ENCODE results near the gene CDKN2A.

Gene CDKN2A

GRCh38 chr9:21995006-21995665 lies 944 bp upstream of the CDKN2A start:
- Histone ChIP-seq H3K4me3 (replicated peaks; ENCODE audit: insufficient read depth, low read length) (peak overlapping the region; percentile 68), H3K27ac (replicated peaks) (peak overlapping the region; percentile 98), H3K27me3 (ENCODE audit: insufficient read depth, poor library complexity, severe bottlenecking) (no peaks in the 10 kb centered on the region)
- peak in 1 of 2 experiments; percentile 88 for DNase-seq (ENCODE audit: low read depth in 1 of 2, low spot score in 1 of 2)
- TF ChIP-seq POLR2AphosphoS5 (IDR thresholded peaks at IDR 0.05; ENCODE audit: low read depth) (peak; percentile 5; the same call in 1 of the 2 replicates), SPI1 (IDR thresholded peaks at IDR 0.05; ENCODE audit: borderline replicate concordance, low read depth) (peak; percentile 42; the same call in 1 of the 2 replicates), REST (IDR thresholded peaks at IDR 0.05; ENCODE audit: insufficient replicate concordance, low read depth) (no peak), GABPA (IDR thresholded peaks at IDR 0.05; ENCODE audit: low read depth) (no peak)

DNA sequence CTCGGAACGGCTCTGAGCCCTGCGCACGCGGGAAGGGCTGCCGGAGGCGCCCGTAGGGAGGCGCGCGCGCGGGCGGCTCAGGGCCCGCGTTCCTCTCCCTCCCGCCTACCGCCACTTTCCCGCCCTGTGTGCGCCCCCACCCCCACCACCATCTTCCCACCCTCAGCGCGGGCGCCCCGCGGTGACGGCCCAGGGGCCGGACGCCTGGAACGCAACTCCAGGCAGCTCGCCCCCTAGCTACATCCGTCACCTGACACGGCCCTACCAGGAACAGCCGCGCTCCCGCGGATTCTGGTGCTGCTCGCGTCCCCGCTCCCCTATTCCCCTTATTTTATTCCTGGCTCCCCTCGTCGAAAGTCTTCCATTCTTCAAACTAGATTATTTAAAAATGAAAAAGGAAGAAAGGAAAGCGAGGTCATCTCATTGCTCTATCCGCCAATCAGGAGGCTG lies 389 bp upstream of the CDKN2A start, which contains the start of gene CDKN2B-AS1:
TSS of gene CDKN2B-AS1 (plus strand) at position 236 of the 450 bp plus-strand sequence.
- DNase-seq (ENCODE audit: low read depth in 1 of 2, low spot score in 1 of 2) = peak in 1 of 2 experiments; percentile 70
- Histone ChIP-seq H3K27ac (replicated peaks) (peak within 1 kb of the TSS; percentile 98), H3K4me3 (replicated peaks; ENCODE audit: insufficient read depth, low read length) (peak within 1 kb of the TSS; percentile 68), H3K27me3 (ENCODE audit: insufficient read depth, poor library complexity, severe bottlenecking) (no peaks in the 10 kb centered on the region)
- TF ChIP-seq GABPA (IDR thresholded peaks at IDR 0.05; ENCODE audit: low read depth) (no peak), SPI1 (IDR thresholded peaks at IDR 0.05; ENCODE audit: borderline replicate concordance, low read depth) (no peak), REST (IDR thresholded peaks at IDR 0.05; ENCODE audit: insufficient replicate concordance, low read depth) (no peak), POLR2AphosphoS5 (IDR thresholded peaks at IDR 0.05; ENCODE audit: low read depth) (no peak)
- TF ChIP-seq, protein P1, sequence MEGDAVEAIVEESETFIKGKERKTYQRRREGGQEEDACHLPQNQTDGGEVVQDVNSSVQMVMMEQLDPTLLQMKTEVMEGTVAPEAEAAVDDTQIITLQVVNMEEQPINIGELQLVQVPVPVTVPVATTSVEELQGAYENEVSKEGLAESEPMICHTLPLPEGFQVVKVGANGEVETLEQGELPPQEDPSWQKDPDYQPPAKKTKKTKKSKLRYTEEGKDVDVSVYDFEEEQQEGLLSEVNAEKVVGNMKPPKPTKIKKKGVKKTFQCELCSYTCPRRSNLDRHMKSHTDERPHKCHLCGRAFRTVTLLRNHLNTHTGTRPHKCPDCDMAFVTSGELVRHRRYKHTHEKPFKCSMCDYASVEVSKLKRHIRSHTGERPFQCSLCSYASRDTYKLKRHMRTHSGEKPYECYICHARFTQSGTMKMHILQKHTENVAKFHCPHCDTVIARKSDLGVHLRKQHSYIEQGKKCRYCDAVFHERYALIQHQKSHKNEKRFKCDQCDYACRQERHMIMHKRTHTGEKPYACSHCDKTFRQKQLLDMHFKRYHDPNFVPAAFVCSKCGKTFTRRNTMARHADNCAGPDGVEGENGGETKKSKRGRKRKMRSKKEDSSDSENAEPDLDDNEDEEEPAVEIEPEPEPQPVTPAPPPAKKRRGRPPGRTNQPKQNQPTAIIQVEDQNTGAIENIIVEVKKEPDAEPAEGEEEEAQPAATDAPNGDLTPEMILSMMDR (IDR thresholded peaks at IDR 0.05; ENCODE audit: insufficient read depth, low read length) = no peak

- DNase-seq (ENCODE audit: low read depth in 1 of 2, low spot score in 1 of 2) = no peak
- Histone ChIP-seq H3K27me3 (ENCODE audit: insufficient read depth, poor library complexity, severe bottlenecking) (no peaks in the 10 kb centered on the region), H3K27ac (replicated peaks) (peak overlapping the region; percentile 98), H3K4me3 (replicated peaks; ENCODE audit: insufficient read depth, low read length) (peak overlapping the region; percentile 68)
- TF ChIP-seq REST (IDR thresholded peaks at IDR 0.05; ENCODE audit: insufficient replicate concordance, low read depth) (no peak), POLR2AphosphoS5 (IDR thresholded peaks at IDR 0.05; ENCODE audit: low read depth) (no peak), GABPA (IDR thresholded peaks at IDR 0.05; ENCODE audit: low read depth) (no peak), SPI1 (IDR thresholded peaks at IDR 0.05; ENCODE audit: borderline replicate concordance, low read depth) (no peak)
- TF ChIP-seq, protein P1 (IDR thresholded peaks at IDR 0.05; ENCODE audit: insufficient read depth, low read length) = no peak
These were observed 1.2 kb downstream of the CDKN2A start for GRCh38 chr9:21993007-21993406.
